ENCODE data around the gene ATG4D.

- TF ChIP-seq POLR2AphosphoS5 (IDR thresholded peaks at IDR 0.05; ENCODE audit: borderline replicate concordance, low read depth, low read length) (peak; percentile 77), EZH2 (IDR thresholded peaks at IDR 0.05) (no peak)
Measured at GRCh38 chr19:10543420-10544241, at the start of gene ATG4D.
